ENCODE data around the gene GSG1. TPM values are rescaled to one million over a fixed set of nuclear protein-coding genes. Genes with fewer than 3 reads are reported as not detected.

GSG1 gene
- total RNA-seq, 1 experiment from 2014 or later: not detected

GRCh38 chr12:13120413-13120812 is 16.9 kb upstream of the GSG1 start:
- DNase-seq (ENCODE audit: low read depth): no peak

- DNase-seq (ENCODE audit: low read depth): no peak
Measured at GRCh38 chr12:13119826-13120225, 16.4 kb upstream of the GSG1 start.

GRCh38 chr12:13117029-13117428 is 13.6 kb upstream of the GSG1 start:
- no peak for DNase-seq (ENCODE audit: low read depth)

GRCh38 chr12:13116259-13116658 is 12.8 kb upstream of the GSG1 start:
- no peak for DNase-seq (ENCODE audit: low read depth)

GRCh38 chr12:13114251-13115052 is 11.0 kb upstream of the GSG1 start:
- no peak for DNase-seq (ENCODE audit: low read depth)

- DNase-seq (ENCODE audit: low read depth): peak; percentile 8
Measured at GRCh38 chr12:13112968-13113367, 9.5 kb upstream of the GSG1 start.

GRCh38 chr12:13106666-13107065 is 3.2 kb upstream of the GSG1 start:
- DNase-seq (ENCODE audit: low read depth): no peak

GRCh38 chr12:13105781-13106180 is 2.3 kb upstream of the GSG1 start:
- no peak for DNase-seq (ENCODE audit: low read depth)

GRCh38 chr12:13104409-13104808 is 942 bp upstream of the GSG1 start:
- no peak for DNase-seq (ENCODE audit: low read depth)

- DNase-seq (ENCODE audit: low read depth): no peak
Measured at GRCh38 chr12:13102461-13103195, 839 bp downstream of the GSG1 start.

GRCh38 chr12:13101821-13102375 is 1.6 kb downstream of the GSG1 start:
- DNase-seq (ENCODE audit: low read depth): peak; percentile 55

GRCh38 chr12:13100882-13101769 is 2.3 kb downstream of the GSG1 start:
- peak; percentile 87 for DNase-seq (ENCODE audit: low read depth)

GRCh38 chr12:13100605-13100881 is 2.9 kb downstream of the GSG1 start:
- DNase-seq (ENCODE audit: low read depth): no peak

- no peak for DNase-seq (ENCODE audit: low read depth)
Measured at GRCh38 chr12:13099844-13100604, 3.4 kb downstream of the GSG1 start.

GRCh38 chr12:13099066-13099843 is 4.2 kb downstream of the GSG1 start:
- peak; percentile 40 for DNase-seq (ENCODE audit: low read depth)

GRCh38 chr12:13097491-13098011 is 5.9 kb downstream of the GSG1 start:
- no peak for DNase-seq (ENCODE audit: low read depth)

GRCh38 chr12:13095266-13095995 is 8.0 kb downstream of the GSG1 start:
- DNase-seq (ENCODE audit: low read depth): no peak

- DNase-seq (ENCODE audit: low read depth): peak; percentile 65
Measured at GRCh38 chr12:13094367-13094766, 9.1 kb downstream of the GSG1 start.

- DNase-seq (ENCODE audit: low read depth): no peak
Measured at GRCh38 chr12:13093848-13094220, 9.6 kb downstream of the GSG1 start.

Measured in HT1080 (cell line).